IPS-NIHi7 (cell line): ENCODE measurements around the gene MYADM.
"Not testable (repeated sequence)": the region's sequence is repeated elsewhere in the genome, so short reads cannot be mapped to it uniquely, and the experiment has no call there.

Experiments
- DNase-seq: peaks from one replicate; pipeline ENCODE4 v3.0.0; 2012; ENCODE audit warnings: mixed read lengths; ENCODE audit errors: extremely low spot score

MYADM gene, protein sequence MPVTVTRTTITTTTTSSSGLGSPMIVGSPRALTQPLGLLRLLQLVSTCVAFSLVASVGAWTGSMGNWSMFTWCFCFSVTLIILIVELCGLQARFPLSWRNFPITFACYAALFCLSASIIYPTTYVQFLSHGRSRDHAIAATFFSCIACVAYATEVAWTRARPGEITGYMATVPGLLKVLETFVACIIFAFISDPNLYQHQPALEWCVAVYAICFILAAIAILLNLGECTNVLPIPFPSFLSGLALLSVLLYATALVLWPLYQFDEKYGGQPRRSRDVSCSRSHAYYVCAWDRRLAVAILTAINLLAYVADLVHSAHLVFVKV

DNA sequence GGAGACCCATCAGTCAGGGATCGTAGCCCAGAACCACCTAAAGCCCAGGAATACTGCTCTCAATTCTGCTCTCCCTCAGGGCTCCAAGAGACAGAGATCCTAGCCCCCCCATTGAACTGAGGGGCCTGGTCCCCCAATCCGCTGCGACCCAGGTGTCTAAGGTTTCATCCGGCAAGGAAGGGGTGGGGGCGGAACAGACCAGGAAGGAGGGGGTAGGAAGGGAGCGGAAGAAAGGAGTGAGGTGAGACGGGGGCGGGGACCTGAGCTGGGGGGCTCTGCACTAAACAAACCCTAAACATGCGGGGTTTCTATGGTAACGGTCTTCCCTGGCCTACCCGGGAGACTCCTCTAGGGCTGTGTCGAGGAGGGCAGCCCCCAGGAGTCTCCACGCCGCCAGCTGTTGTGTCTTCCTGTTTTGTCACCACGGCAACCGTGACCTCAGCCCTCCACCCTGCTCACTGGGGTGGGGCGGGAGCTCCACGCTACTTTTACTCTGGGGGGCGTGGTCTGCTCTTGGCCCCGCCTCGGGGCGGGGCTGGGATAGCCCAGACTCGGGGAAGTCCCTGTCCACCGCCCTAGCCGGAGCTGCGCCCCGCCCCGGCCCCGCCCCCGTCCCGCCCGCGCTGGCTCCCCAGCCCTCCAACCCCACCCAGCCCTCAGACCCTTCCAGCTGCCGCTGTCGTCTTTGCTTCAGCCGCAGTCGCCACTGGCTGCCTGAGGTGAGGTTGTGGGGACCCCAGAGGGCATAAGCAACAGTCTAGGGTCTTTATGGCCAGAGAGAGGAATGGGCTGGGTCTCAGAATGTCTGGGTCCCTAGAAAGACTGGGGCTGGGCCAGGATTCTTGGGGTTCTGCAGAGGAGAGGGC is at the start of gene MYADM:
Gene MYADM (plus strand): TSS at position 659 of the 866 bp plus-strand sequence. CDS start 5,647 bp downstream, outside the sequence.
- DNase-seq = peak; percentile 92

DNA sequence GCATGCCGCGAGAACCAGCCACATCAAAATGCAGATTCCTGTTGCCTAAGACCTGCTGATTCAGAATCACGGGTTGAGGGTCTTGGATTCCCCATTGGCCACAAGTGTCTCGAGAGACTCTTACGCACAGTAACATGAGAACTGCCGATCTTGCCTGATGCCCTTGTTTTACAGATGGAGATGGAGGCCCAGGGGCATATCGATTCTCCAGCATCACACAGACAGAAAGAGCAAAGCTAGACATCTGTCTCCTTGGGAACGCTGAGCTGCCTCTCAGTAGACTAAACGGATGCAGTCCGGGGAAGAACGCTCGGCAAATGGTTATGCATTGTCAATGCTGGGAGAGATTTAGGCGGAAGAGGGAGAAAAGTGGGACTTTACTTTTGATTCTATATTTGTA is 48.9 kb upstream of the MYADM start:
- DNase-seq = no peak

DNA sequence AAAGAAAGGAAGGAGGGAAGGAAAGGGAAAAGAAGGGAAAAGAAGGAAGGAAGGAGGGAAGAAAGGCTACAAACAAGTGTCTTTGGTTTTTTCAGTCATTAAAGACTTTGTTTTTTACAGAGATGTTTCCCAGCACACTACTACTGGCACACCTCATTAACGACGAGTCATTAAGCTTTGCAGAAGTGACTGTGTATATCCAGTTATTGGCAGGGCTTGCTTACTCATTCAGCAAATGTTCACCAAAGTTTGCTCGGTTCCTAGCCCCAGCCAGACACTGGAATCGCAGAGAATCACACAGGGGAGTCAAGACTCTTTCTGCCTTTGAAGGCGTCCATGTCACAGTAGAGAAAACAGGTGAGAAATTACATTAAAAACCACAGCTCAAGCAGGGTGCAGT is 47.8 kb upstream of the MYADM start:
- no peak for DNase-seq

DNA sequence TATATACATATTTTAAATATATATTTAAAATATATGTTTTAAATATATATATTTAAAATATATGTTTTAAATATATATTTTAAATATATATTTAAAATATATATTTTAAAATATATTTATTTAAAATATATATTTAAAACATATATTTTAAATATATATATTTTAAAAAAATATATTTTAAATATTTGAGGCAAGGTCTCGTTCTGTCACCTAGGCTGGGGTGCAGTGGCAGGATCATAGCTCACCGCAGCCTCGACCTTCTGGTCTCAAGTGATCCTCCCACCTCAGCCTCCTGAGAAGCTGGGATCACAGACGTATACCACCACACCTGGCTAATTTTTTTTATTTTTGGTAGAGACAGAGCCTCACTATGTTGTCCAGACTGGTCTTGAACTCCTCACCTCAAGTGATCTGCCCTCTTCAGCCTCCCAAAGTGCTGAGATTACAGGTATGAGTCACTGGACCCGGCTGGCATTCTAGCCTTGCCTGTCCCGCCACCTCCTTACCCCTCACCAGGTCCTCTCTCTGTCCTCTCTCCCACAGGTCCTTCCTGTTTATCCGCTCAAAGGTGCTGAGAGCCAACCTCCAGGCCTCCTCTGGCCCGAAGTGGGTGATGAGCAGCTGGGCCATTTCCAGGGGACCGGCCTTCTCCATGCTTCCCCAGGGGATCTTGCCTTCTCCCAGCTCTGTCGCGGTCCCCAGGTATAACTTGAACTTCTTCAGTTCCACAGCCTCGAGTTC is 44.1 kb upstream of the MYADM start:
- DNase-seq = no peak

DNA sequence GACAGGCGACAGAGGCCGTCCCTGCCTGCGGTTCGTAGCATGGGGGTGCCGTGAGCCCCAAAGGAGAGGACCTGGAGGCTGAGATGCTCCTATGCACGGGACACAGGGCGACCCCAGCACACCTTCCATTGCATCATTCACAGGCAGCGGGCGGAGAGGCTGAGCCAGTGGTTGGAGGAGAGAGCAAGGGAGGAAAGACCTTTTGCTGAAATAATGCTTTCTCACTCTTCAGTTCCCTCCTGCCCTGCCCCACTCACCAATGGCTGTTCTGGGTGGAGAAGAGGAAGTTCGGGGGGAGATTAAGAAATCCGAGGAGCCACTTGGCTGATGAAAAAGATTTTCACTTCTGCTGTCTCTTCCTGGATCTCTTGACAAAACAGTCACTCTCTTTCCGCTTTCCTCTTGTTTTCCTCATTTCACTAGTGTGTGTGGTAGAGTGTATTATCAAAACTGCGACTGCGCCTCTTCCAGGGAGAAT is 43.5 kb upstream of the MYADM start, which contains the start of gene NLRP12:
Gene NLRP12 (minus strand): TSS at position 181 of the 478 bp plus-strand sequence. CDS start 140 bp downstream, at position 41.
- DNase-seq = no peak

DNA sequence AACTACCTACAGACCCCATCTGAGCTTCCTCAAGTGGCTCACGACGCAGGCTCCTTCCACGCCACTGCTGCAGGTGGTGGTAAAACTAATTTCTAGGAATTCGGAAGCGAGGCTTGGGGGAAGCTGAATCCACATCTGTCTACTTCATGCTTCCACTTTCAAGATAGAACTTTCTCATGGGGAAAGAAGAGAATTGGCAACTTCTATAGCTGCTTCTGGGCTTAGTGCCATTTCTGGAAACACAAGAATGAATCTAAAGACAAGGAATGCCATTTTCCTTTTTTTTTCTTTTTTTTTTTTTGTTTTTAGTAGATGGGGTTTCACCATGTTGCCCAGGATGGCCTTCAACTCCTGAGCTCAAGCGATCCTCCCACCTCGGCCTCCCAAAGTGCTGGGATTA is 40.8 kb upstream of the MYADM start:
- no peak for DNase-seq

DNA sequence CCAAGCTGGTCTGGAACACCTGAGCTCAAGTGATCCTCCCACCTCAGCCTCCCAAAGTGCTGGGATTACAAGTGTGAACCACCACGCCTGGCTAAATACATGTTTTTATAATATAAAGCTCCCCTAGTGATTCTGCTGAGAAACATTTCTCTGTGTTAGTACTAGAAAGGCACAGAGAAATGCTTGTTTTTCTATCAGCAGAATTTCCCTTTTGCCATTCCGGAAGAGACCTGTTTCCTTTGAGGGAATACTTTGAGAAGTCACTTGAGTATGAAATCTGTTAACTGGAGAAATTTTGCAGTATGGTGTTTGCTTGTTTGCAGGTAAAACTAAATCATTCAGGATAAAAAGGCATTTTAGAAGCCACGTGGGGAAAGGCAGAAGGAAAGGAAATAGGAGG is 39.2 kb upstream of the MYADM start:
- DNase-seq = no peak

DNA sequence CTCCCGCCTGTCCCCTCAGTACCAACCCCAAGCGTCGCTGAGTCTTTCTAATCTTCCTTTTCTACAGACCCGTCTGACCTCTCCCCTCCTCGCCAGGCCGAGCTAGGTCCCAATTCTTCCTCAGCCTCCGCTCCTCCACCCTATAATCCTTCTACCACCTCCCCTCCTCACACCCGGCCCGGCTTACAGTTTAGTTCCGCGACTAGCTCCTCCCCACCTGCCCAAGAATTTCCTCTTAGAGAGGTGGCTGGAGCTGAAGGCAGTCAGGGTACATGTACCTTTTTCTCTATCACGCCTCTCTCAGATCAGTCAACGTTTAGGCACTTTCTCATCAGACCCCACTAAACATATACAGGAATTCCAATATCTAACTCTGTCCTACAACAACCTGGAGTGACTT is 34.8 kb upstream of the MYADM start:
- not testable (repeated sequence) for DNase-seq

DNA sequence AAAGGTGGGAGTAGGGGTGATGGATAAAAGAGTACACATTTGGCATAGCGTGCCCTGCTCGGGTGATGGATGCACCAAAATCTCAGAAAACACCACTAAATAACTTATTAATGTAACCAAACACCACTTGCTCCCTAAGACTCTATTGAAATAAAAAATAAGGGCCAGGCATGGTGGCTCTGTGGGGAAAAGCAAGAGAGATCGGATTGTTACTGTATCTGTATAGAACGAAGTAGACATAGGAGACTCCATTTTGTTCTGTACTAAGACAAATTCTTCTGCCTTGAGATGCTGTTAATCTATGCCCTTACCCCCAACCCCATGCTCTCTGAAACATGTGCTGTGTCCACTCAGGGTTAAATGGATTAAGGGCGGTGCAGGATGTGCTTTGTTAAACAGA is 29.2 kb upstream of the MYADM start:
- DNase-seq = not testable (repeated sequence)

DNA sequence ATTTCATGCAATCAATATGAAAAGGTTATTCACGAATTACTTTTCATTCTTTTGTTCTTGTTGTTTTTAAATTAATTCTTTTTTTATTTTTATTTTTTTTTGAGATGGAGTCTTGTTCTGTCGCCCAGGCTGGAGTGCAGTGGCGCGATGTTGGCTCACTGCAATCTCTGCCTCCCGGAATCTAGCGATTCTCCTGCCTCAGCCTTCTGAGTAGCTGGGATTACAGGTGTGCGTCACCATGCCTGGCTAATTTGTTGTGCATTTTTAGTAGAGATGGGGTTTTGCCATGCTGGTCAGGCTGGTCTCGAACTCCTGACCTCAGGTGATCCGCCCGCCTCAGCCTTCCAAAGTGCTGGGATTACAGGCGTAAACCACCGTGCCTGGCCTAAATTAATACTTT is 27.4 kb upstream of the MYADM start:
- not testable (repeated sequence) for DNase-seq

DNA sequence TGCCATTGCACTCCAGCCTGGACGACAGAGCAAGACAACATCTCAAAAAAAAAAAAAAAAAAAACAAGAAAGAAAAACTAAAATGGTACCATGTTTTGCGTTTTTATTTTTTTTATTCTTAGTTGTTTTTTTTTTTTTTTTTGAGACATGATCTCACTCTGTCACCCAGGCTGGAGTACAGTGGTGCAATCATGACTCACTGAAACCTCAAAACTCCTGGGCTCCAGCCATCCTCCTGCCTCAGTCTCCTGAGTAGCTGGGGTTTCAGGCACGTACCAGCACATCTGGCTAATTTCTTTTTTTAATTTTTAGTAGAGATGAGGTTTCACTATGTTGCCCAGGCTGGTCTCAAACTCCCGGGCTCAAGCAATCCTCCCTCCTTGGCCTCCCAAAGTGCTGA is 26.8 kb upstream of the MYADM start:
- not testable (repeated sequence) for DNase-seq

DNA sequence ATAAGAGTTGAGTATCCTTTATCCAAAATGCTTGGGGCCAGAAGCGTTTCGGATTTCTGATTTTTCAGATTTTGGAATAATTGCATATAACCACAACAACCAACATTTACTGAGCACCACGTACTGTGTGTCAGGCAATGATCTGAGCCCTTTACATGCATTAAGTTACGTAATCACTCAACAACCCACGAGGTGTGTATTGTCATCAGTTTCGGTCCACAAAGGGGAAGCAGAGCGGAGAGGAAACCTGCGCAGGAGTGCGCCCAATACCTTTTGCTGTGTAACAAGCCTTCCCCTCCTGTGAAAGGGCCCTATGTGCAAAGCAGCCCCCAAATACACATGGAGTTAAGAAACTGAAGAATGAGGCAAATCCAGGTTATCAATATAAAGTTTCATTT is 22.8 kb upstream of the MYADM start:
- no peak for DNase-seq

DNA sequence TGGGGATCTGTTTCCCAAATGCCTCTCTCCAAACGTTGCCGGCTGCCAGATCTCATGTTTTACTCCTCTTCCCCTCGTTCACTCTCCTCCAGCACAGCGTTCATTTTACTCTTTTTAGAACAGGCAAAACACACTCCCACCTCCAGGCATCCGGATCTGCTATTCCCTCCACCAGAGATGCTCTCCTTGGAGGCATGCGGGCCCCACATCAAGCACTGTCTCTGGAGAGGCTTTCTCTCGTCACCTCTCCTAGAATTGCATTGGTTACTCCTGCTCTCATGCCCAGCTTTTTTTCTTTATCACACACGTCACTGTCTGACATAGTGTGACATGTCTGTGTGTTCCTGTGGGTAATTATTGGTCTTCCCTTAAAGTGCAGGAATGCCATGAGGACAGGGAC is 20.1 kb upstream of the MYADM start:
- no peak for DNase-seq

DNA sequence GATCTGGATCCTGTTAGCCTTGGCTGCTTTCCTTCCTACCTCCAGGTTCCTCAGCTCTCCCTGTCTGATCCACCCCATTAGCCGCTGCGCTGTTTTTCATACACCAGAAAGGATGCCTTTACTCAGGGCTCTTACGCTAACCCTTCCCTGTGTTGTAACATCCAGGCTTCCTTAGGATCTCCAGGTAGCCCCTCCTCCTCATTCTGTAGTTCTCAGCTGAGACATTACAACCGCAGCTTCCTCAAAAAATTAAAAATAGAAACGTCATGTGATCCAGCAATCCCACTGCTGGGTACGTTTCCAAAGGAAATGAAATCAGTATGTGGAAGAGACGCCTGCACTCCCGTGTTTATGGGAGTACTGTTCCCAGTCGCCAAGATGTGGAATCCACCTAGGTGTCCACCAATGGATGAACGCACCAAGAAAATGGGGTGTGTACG is 18.4 kb upstream of the MYADM start:
- DNase-seq = no peak

DNA sequence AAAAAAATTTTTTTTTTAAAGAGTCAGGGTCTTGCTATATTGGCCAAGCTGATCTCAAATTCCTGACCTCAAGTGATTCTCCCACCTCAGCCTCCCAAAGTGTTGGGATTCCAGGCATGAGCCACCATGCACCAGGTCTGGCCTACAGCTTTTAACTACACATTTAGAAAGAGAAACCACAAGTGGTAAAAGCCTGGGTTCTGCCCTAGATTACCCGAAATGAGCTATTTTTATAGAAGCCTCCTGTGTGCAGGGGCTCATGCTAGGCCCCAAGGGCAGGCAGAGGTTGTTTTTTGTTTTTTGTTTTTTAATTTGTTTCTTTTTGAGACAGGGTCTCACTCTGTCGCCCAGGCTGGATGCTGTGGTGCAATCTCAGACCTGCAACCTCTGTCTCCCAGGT is 14.0 kb upstream of the MYADM start:
- no peak for DNase-seq

DNA sequence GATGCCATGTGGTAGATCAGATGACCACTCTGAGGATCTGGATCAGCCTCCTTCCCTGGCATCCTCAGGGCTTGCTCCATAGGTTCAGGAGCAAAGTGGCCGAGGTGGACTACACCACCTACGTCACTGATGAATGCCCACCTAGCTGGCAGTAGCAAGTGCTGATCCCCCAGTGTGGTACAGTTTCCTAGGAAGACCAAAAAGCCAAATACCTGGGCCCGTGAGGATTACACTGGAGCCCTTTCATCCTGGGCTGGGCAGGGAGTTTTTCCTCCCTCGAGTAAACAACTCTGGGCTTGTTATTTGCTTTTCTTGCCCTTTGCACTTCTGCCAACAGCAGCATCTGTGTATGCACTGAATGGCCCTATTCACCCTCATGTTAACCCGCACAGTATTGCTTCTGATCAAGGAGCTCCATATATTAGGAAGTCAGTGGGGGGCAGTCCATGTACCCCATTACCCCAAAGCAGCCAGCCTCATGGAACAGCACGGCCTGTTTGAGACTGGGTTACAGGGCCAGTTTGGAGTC is 3.3 kb upstream of the MYADM start:
- DNase-seq = no peak

DNA sequence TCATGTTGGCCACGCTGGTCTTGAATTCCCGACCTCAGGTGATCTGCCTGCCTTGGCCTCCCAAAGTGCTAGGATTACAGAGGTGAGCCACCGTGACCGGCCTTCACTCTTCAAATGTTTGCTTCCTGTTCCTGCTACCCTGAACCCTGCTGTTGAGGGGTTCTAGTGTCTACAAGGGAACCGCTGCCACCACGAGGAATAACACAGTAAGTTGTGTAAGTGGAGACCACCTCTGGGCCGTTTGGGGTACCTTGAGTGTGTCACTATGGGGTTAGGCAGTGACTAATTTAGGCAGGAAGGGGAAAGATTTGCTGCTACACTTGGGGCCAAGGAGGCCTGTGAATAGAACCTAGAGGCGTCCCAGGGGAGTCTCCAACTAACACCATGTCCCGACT is 2.2 kb upstream of the MYADM start:
- no peak for DNase-seq

DNA sequence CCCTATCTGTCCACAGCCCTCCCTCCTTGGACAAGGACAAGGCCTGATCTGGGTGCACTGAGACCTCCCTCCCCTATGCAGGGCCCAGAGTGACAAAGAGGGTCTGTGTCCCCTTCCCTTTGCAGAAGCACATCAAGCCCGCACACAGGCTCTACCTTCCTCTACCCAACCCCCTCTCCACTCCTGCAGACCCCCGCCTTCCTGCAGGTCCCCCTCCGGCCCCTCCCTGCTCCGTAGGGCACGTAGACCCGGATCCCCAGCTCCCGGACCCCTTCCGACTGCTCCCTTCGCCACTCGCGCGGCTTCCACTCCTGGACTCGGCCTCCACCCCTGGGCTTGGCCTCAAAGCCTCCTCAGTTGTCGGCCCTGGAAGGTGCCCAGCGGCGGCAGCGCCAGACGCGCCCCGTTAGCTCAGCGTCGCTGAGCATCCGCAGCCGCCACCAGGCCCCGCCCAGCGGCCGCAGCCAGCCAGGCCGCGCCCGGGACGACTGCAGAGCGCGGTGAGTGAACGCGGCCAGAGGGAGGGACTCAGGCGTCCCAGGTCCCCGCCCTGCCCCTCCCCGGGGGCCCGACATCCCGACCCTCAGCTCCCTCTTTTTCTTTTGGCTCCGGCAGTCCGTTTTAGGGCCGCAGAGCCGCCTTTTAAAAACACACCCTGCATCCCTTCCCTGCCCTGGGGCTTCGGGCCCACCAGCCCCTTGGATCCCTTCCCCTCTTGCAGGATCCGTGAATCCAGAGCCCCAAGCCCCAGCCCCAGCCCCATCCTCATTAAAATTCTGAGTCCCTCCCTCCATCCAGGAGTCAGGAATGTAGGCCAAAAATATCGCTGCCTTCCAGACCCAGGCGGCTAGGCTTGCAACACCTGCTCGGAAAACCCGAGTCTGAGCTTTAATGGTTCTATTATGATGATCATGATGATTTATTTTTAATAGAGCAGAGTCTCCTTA is 1.5 kb upstream of the MYADM start:
- DNase-seq = peak; percentile 71

DNA sequence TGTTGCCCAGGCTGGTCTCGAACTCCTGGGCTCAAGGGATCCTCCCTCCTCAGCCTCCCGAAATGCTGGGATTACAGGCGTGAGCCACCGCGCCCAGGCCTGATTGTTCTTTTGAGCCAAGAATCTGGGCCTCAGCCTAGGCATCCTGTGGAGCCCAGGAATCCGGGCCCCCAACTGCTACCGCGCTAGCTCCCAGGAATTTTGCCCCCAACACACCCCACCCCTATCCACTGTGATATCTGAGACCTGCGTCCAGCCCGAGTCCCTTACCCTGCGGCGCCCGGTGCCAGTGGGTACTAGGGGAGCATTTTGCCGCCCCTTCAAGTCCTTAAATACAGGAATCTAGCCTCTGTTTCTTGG is 838 bp upstream of the MYADM start:
- DNase-seq = peak; percentile 24

DNA sequence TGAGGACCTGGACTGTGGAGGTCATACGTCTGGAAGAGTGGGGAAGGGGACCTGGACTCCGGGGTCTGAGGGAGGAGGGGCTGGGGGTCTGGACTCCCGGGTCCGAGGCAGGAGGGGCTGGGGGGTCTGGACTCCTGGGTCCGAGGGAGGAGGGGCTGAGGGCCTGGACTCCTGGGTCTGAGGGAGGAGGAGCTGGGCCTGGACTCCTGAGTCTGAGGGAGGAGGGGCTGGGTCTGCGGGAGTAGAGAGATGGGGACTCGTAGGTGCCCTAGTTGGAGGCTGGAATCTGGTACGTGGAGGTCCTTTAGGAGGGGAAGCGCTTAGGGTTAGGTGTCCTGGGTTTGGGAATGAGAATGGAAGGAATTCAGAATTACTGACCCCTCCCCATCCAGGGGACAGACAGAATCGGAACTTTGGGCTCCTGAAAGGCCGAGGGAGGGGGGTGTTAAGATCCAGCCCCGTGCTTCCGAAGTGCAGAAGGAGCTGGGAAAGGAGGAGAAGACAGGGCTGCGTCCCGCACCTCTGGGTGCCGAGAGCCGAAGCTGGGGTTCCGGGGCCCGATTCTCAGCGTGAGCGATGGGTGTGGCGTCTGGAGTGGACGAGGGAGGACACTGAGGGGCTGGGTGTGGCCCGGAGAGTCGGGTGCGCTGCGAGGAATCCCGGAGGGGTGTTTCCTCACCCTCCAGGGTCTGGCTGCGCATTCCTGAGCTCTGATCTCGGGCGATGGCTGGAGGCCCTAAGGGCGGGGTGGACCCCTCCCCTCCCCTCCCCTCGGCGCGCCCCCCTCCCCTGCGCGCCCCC is 608 bp downstream of the MYADM start:
- DNase-seq = peak; percentile 45
